ENCODE data around the gene TP53I11.

The TP53I11 gene

GRCh38 chr11:44978274-44978960 lies 27.7 kb upstream of the TP53I11 start:
- no peak for DNase-seq (ENCODE audit: low spot score)

- no peak for DNase-seq (ENCODE audit: low spot score)
Measured at GRCh38 chr11:44977493-44977984, 26.9 kb upstream of the TP53I11 start.

GRCh38 chr11:44976576-44976975 lies 25.9 kb upstream of the TP53I11 start:
- no peak for DNase-seq (ENCODE audit: low spot score)

- DNase-seq (ENCODE audit: low spot score) = no peak
Measured at GRCh38 chr11:44974402-44975000, 23.8 kb upstream of the TP53I11 start.

GRCh38 chr11:44973632-44974401 lies 23.1 kb upstream of the TP53I11 start:
- no peak for DNase-seq (ENCODE audit: low spot score)

- DNase-seq (ENCODE audit: low spot score) = no peak
Measured at GRCh38 chr11:44972746-44973435, 22.2 kb upstream of the TP53I11 start.

- no peak for DNase-seq (ENCODE audit: low spot score)
Measured at GRCh38 chr11:44971185-44971584, 20.5 kb upstream of the TP53I11 start.

- DNase-seq (ENCODE audit: low spot score) = no peak
Measured at GRCh38 chr11:44970293-44970692, 19.6 kb upstream of the TP53I11 start.

- DNase-seq (ENCODE audit: low spot score) = no peak
Measured at GRCh38 chr11:44969651-44970252, 19.1 kb upstream of the TP53I11 start.

- DNase-seq (ENCODE audit: low spot score) = no peak
Measured at GRCh38 chr11:44968510-44968909, 17.8 kb upstream of the TP53I11 start.

- no peak for DNase-seq (ENCODE audit: low spot score)
Measured at GRCh38 chr11:44967930-44968496, 17.3 kb upstream of the TP53I11 start.

GRCh38 chr11:44966694-44967093 lies 16.0 kb upstream of the TP53I11 start:
- DNase-seq (ENCODE audit: low spot score) = no peak

- DNase-seq (ENCODE audit: low spot score) = no peak
Measured at GRCh38 chr11:44964526-44965209, 14.0 kb upstream of the TP53I11 start.

GRCh38 chr11:44963948-44964347 lies 13.3 kb upstream of the TP53I11 start:
- no peak for DNase-seq (ENCODE audit: low spot score)

- DNase-seq (ENCODE audit: low spot score) = no peak
Measured at GRCh38 chr11:44963136-44963535, 12.5 kb upstream of the TP53I11 start.

GRCh38 chr11:44962464-44962863 lies 11.8 kb upstream of the TP53I11 start:
- no peak for DNase-seq (ENCODE audit: low spot score)

GRCh38 chr11:44960200-44960845 lies 9.6 kb upstream of the TP53I11 start:
- no peak for DNase-seq (ENCODE audit: low spot score)

- no peak for DNase-seq (ENCODE audit: low spot score)
Measured at GRCh38 chr11:44959064-44959463, 8.4 kb upstream of the TP53I11 start.

GRCh38 chr11:44957776-44958564 lies 7.3 kb upstream of the TP53I11 start:
- no peak for DNase-seq (ENCODE audit: low spot score)

GRCh38 chr11:44957040-44957515 lies 6.4 kb upstream of the TP53I11 start:
- no peak for DNase-seq (ENCODE audit: low spot score)
